ENCODE results near the gene MORC1.

Gene MORC1

GRCh38 chr3:109025896-109026295, 92.0 kb downstream of the MORC1 start:
- DNase-seq, result no peak

GRCh38 chr3:109023656-109024254, 94.2 kb downstream of the MORC1 start:
- DNase-seq, result peak; percentile 7

- DNase-seq, result no peak
These were observed 94.8 kb downstream of the MORC1 start for GRCh38 chr3:109023167-109023566.

GRCh38 chr3:109021556-109021955, 96.4 kb downstream of the MORC1 start:
- no peak for DNase-seq

- no peak for DNase-seq
These were observed 99.1 kb downstream of the MORC1 start for GRCh38 chr3:109018828-109019227.

- DNase-seq, result no peak
These were observed 112.5 kb downstream of the MORC1 start for GRCh38 chr3:109005443-109005842.

GRCh38 chr3:108998436-108998835, 119.5 kb downstream of the MORC1 start:
- DNase-seq, result no peak

- no peak for DNase-seq
These were observed 132.1 kb downstream of the MORC1 start for GRCh38 chr3:108985844-108986243.

- DNase-seq, result no peak
These were observed 134.9 kb downstream of the MORC1 start for GRCh38 chr3:108983051-108983450.

- DNase-seq, result no peak
These were observed 141.9 kb downstream of the MORC1 start for GRCh38 chr3:108976058-108976457.

GRCh38 chr3:108973019-108973418, 144.9 kb downstream of the MORC1 start:
- no peak for DNase-seq

- no peak for DNase-seq
These were observed 145.5 kb downstream of the MORC1 start for GRCh38 chr3:108972482-108972881.

GRCh38 chr3:108970561-108970960, 147.4 kb downstream of the MORC1 start:
- DNase-seq, result no peak

GRCh38 chr3:108966773-108967172, 151.2 kb downstream of the MORC1 start:
- no peak for DNase-seq

- no peak for DNase-seq
These were observed 158.9 kb downstream of the MORC1 start for GRCh38 chr3:108959017-108959416.

- no peak for DNase-seq
These were observed 164.2 kb downstream of the MORC1 start, which contains the start of gene GUCA1C for GRCh38 chr3:108953700-108954099. TSS of gene GUCA1C (minus strand) at chr3:108953879. CDS start at chr3:108953762, 117 bp downstream.

GRCh38 chr3:108953210-108953609, 164.7 kb downstream of the MORC1 start:
- DNase-seq, result no peak

- DNase-seq, result no peak
These were observed 166.0 kb downstream of the MORC1 start for GRCh38 chr3:108951820-108952501.

- DNase-seq, result no peak
These were observed 170.1 kb downstream of the MORC1 start for GRCh38 chr3:108947855-108948254.

- no peak for DNase-seq
These were observed 171.3 kb downstream of the MORC1 start for GRCh38 chr3:108946292-108947285.

- no peak for DNase-seq
These were observed 177.2 kb downstream of the MORC1 start for GRCh38 chr3:108940568-108941263.

- no peak for DNase-seq
These were observed 177.8 kb downstream of the MORC1 start for GRCh38 chr3:108940166-108940565.

All from NCI-H446 treated with DMSO at 0.1 percent for 48 hours (cell line).